Osteocyte (in vitro differentiated cells): Measurements from ENCODE around the gene KBTBD2. TPM values are rescaled to one million over a fixed set of nuclear protein-coding genes. Genes with fewer than 3 reads are reported as not detected.

Experiments
- DNase-seq: peaks from one replicate; pipeline ENCODE4 v3.0.0; 2021; ENCODE audit warnings: mixed read lengths; ENCODE audit not compliant: unreplicated experiment; ENCODE audit errors: extremely low spot score
- H3K27ac Mint-ChIP-seq: one replicate; pipeline ENCODE4 v1.8.0; 2021; ENCODE audit warnings: mild to moderate bottlenecking, mixed read lengths; ENCODE audit not compliant: unreplicated experiment
- H3K27me3 Mint-ChIP-seq: one replicate; pipeline ENCODE4 v1.8.0; 2021; ENCODE audit warnings: mixed read lengths; ENCODE audit not compliant: unreplicated experiment
- H3K36me3 Mint-ChIP-seq: one replicate; pipeline ENCODE4 v1.8.0; 2021; ENCODE audit warnings: mixed read lengths; ENCODE audit not compliant: unreplicated experiment
- H3K4me1 Mint-ChIP-seq: one replicate; pipeline ENCODE4 v1.8.0; 2021; ENCODE audit warnings: mixed read lengths; ENCODE audit not compliant: unreplicated experiment
- H3K4me3 Mint-ChIP-seq: one replicate; pipeline ENCODE4 v1.8.0; 2021; ENCODE audit warnings: mild to moderate bottlenecking, moderate library complexity, mixed read lengths; ENCODE audit not compliant: unreplicated experiment
- H3K9me3 Mint-ChIP-seq: one replicate; pipeline ENCODE4 v1.8.0; 2021; ENCODE audit warnings: mixed read lengths; ENCODE audit not compliant: unreplicated experiment
- total RNA-seq: library from RNA; stranded (reverse); gene quantifications from 2 replicates; pipeline ENCODE4 v1.2.1, GENCODE V29; 2021
- TF ChIP-seq, protein P1 (sequence below): fragments of 200-600 bp; sonication (generic); IDR thresholded peaks from 2 replicates; pipeline ENCODE4 v1.5.0; 2021; ENCODE audit warnings: antibody characterized with exemption, mild to moderate bottlenecking, moderate library complexity

Gene KBTBD2
- total RNA-seq, 1 donor from 2014 or later, result 33.9 TPM

DNA sequence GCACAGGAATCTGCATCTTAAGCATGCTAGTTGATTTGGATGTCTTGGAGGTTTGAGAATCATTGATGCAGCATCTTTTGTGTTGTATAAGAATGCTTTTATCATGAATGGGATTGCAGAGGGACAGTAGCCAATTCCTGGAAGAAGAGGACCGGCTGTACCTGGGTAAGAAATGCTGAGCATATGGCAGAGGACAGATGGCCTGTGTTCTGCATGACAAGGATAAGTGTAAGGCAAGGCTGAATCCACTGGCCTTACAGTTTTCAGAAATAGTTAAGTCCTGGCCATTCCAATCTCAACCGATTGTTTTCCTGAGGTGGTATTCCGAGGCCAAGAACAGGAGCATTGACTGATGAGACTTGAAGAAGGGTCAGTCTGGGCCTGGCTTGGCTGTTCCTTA, 24.4 kb upstream of the KBTBD2 start:
- Mint-ChIP-seq H3K4me1 (no peaks in the 10 kb centered on the region), H3K27me3 (no peaks in the 10 kb centered on the region), H3K4me3 (no peak overlapping the region), H3K9me3 (no peaks in the 10 kb centered on the region), H3K27ac (no peak overlapping the region), H3K36me3 (peaks cover 26% of the 10 kb centered on the region)
- TF ChIP-seq, protein P1, sequence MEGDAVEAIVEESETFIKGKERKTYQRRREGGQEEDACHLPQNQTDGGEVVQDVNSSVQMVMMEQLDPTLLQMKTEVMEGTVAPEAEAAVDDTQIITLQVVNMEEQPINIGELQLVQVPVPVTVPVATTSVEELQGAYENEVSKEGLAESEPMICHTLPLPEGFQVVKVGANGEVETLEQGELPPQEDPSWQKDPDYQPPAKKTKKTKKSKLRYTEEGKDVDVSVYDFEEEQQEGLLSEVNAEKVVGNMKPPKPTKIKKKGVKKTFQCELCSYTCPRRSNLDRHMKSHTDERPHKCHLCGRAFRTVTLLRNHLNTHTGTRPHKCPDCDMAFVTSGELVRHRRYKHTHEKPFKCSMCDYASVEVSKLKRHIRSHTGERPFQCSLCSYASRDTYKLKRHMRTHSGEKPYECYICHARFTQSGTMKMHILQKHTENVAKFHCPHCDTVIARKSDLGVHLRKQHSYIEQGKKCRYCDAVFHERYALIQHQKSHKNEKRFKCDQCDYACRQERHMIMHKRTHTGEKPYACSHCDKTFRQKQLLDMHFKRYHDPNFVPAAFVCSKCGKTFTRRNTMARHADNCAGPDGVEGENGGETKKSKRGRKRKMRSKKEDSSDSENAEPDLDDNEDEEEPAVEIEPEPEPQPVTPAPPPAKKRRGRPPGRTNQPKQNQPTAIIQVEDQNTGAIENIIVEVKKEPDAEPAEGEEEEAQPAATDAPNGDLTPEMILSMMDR, result no peak
- no peak for DNase-seq

DNA sequence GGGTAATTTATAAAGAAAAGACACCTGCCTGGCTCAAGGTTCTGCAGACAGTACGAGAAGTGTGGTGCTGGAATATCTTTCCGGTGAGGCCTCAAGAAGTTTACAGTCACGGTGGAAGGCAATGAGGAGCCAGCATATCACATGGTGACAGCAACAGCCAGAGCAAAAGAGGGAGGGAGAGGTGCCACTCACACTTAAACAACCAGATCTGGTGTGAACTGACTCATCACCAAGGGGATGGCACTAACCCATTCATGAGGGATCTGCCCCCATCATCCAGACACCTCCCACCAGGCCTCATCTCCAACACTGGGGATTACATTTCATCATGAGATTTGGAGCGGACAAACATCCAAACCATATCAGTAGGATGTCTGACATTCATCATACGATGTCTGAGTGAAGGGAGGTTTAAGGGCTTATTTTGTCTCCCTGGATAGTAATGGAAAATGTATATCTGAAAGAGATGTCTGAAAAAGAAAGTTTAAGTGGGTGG, 23.5 kb upstream of the KBTBD2 start:
- Mint-ChIP-seq H3K36me3 (peaks cover 24% of the 10 kb centered on the region), H3K4me1 (no peaks in the 10 kb centered on the region), H3K9me3 (no peaks in the 10 kb centered on the region), H3K27ac (no peak overlapping the region), H3K4me3 (no peak overlapping the region), H3K27me3 (no peaks in the 10 kb centered on the region)
- TF ChIP-seq, protein P1, result no peak
- no peak for DNase-seq

DNA sequence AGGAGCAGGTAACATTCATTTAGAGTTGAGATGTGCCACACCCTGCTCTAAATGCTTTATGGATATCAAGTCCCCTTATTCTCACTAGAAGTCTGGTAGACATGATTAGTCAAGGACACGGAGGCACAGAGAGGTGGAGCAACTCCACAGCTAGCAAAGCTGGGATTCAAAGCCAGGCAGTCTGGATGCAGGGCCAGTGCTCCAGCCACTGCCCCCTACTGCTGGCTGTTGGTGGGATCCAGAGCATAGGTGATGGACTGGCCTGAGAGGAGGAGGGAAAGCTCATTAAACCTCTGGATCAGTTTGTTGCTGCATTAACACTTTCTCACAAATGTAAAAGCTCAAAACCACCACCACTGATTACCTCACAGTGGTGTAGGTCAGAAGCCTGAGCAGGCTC, 22.6 kb upstream of the KBTBD2 start:
- Mint-ChIP-seq H3K4me1 (no peaks in the 10 kb centered on the region), H3K9me3 (no peaks in the 10 kb centered on the region), H3K36me3 (peaks cover 24% of the 10 kb centered on the region), H3K27me3 (no peaks in the 10 kb centered on the region), H3K4me3 (no peak overlapping the region), H3K27ac (no peak overlapping the region)
- no peak for DNase-seq
- TF ChIP-seq, protein P1, result no peak

DNA sequence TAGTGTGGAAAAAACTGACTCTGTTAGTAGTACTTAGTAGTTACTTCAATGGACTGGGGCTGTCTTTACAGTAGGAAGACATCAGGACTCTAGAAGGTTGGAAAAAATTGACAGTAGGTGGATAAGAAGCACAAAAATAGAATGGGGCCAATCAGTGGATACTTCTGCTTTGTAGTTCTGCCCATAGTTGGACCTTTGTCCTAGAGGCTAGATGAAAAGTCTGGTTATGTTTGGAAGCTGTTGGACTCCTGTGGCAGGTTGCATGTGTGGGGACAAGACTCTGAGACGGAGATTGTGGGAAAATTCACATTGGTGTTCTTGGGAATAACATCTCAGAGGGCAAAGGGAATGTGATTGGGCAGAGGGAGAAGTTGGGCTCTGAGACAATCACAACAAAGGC, 18.6 kb upstream of the KBTBD2 start:
- Mint-ChIP-seq H3K36me3 (peaks cover 4% of the 10 kb centered on the region), H3K9me3 (no peaks in the 10 kb centered on the region), H3K4me3 (no peak overlapping the region), H3K4me1 (peaks cover 7% of the 10 kb centered on the region), H3K27me3 (no peaks in the 10 kb centered on the region), H3K27ac (no peak overlapping the region)
- no peak for DNase-seq
- TF ChIP-seq, protein P1, result no peak

DNA sequence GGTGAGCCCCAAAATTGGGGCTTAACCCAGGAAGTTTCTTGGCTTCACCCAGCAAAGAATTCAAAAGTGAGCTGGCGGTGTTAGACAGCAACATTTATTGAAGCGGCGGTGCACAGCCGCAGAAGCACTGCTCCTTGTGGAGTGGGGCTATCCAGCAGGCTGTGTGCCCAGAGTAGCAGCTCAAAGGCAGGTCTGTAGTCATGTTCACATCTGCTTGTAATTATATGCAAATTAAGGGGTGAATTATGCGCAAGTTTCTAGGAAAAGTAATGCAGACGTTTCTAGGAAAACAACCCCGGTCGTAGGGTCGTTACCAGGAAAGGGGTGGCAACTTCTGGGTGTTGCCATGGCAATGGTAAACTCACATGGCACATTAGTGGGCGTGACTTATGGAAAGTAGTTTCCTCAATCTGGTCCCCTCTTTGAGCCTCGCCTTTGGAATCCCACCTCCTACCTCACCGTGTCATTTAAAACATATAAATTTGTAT, 13.7 kb upstream of the KBTBD2 start:
- TF ChIP-seq, protein P1, result no peak
- H3K9me3 Mint-ChIP-seq, result no peaks in the 10 kb centered on the region
- H3K27me3 Mint-ChIP-seq, result no peaks in the 10 kb centered on the region
- H3K36me3 Mint-ChIP-seq, result no peaks in the 10 kb centered on the region
- peak; percentile 85 for DNase-seq
- H3K4me1 Mint-ChIP-seq, result peaks cover 10% of the 10 kb centered on the region
- H3K27ac Mint-ChIP-seq, result peak overlapping the region; percentile 81
- H3K4me3 Mint-ChIP-seq, result peak overlapping the region; percentile 82
